Activated naive CD8-positive, alpha-beta T cell treated with anti-CD3 and anti-CD28 coated beads, Interleukin-2, amount 50 U/mL, for 16 hours (primary cell): ENCODE results near the gene DHRSX.
"Not testable (repeated sequence)": the region's sequence is repeated elsewhere in the genome, so short reads cannot be mapped to it uniquely, and the experiment has no call there.

Source experiments
- DNase-seq: peaks from one replicate; pipeline ENCODE4 v3.0.0-alpha.2; 2020; ENCODE audit warnings: low read depth, low spot score

The DHRSX gene

GRCh38 chrX:2265658-2266444, 234.9 kb downstream of the DHRSX start:
- not testable (repeated sequence) for DNase-seq

DNA sequence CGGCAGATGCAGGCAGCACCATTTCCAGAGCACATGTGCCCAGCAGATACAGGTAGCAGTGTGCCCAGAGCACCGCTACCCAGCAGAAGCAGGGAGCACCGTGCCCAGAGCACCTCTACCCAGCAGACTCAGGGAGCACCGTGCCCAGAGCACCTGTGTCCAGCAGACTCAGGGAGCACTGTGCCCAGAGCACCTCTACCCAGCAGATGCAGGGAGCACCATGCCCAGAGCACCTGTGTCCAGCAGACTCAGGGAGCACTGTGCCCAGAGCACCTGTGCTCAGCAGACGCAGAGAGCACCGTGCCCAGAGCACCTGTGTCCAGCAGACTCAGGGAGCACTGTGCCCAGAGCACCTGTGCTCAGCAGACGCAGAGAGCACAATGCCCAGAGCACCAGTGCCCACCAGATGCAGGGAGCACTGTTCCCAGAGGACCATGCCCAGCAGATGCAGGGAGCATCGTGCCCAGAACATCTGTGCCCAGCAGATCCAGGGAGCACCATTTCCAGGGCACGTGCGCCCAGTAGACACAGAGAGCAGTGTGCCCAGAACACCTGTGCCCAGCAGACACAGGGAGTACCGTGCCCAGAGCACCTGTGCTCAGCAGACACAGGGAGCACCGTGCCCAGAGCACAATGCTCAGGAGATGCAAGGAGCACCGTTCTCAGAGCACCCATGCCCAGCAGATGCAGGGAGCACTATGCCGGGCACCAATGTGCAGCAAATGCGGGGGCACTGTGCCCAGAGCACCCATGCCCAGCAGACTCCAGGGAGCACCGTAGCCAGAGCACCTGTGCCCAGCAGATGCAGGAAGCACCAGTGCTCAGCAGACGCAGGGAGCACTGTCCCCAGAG, 236.4 kb downstream of the DHRSX start:
- no peak for DNase-seq

GRCh38 chrX:2263203-2263602, 237.6 kb downstream of the DHRSX start:
- DNase-seq = no peak

DNA sequence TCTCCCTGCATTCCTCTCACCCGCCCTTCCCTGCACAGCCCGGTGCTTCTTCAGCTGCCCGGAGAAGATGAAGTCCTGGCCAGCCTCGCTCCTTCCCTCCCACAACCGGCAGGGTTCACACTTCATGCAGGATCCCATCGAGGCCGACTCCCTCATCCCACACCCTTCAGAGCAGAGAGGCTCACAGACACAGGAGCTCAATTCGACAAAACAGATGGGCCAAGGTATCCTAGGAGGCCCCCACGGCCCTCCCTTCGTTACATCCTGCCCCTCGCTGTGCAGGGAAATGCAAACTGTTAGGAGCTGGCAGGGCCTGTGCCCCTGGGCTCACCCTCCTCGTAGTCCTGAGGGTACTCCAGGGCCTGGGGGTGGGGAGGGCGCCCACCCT, 238.1 kb downstream of the DHRSX start:
- no peak for DNase-seq

GRCh38 chrX:2261831-2262667, 238.7 kb downstream of the DHRSX start:
- DNase-seq = no peak

DNA sequence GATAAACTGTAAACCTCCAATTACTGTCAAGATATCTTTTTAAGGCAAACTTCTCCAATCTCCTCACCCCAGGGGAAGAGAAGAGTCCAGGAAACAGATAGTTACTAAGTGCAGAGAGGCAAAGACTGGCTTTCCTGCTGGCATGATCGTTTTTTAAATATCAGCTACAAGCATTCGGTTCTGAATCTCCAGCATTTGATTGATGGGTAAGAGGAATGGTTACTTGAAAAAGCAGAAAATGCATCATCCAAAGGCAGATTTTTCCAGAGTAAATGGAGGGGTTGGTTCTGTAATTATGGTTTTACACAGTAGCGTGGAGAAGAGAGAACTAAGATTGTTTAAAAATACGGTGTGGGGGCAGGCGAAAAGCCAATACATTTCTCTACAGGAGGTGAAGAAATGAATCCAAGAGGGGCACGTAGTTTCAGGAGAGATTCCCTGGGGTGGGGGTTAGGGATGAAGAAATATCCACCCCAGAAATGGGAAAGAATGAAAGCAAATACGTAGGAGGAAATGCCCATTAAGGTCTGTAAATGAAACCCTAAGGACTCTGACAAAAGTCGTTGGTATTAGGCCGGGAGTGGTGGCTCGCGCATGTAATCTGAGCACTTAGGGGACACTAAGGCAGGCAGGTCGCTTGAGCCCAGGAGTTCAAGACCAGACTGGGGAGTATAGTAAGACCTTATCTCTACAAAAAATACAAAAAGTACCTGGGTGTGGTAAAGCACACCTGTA, 248.3 kb downstream of the DHRSX start:
- DNase-seq = no peak

DNA sequence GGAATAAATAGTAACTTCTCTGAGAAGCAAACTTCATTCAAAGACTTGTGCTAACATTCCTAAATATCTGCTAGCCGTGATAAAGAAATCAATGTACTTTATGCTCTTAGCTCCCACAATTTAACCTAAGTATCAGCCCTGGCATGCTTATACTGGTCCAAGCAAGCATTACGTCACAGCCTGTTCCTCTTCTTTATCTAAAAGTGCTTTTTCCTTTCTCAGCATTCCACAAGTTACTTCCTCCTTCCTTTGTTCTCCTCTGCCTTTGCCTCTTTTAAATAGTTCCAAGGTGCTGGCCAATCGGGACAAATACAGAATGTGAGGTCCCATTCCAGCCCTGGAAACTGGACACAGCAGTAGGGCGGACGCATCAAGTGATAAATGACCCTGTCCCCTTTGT, 249.6 kb downstream of the DHRSX start:
- no peak for DNase-seq

- no peak for DNase-seq
Measured at GRCh38 chrX:2243913-2244460, 256.8 kb downstream of the DHRSX start.

DNA sequence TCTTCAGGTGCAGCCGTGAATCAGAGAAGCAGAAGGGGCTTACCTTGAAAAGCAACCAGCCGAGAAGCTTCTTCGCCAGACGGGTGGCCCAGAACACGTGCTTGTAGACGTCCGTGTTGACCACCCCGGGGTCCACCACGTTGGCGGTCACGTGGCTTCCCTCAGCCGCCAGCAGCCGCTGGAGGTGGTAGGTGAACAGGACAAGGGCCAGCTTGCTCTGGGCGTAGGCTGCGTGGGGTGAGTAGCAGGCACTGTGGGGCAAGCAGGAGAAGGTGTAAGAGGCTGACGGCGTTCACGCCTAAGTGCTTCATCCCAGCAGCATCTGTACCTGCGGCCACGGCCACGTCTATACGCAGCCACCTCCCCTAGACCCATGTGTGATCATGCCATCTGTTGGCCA, 257.8 kb downstream of the DHRSX start:
- no peak for DNase-seq

- DNase-seq = no peak
Measured at GRCh38 chrX:2242326-2242725, 258.4 kb downstream of the DHRSX start.

- not testable (repeated sequence) for DNase-seq
Measured at GRCh38 chrX:2241496-2241895, 259.3 kb downstream of the DHRSX start.

- DNase-seq = not testable (repeated sequence)
Measured at GRCh38 chrX:2240761-2241160, 260.0 kb downstream of the DHRSX start.

DNA sequence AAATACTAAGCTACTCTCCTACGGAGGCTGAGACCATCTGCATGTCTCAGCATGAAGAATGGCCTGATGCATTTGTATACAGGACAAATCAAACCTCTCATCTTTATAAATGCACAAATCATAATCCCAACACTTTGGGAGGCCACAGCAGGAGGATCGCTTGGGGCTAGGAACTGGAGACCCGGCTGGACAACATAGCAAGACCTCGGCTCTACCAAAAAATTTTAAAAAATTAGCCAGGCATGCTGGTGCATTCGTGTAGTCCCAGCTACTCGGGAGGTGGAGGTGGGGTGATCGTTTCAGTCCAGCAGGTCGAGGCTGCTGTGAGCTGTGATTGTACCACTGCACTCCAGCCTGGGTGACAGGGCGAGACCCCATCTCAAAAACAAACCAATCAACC, 262.8 kb downstream of the DHRSX start:
- no peak for DNase-seq

DNA sequence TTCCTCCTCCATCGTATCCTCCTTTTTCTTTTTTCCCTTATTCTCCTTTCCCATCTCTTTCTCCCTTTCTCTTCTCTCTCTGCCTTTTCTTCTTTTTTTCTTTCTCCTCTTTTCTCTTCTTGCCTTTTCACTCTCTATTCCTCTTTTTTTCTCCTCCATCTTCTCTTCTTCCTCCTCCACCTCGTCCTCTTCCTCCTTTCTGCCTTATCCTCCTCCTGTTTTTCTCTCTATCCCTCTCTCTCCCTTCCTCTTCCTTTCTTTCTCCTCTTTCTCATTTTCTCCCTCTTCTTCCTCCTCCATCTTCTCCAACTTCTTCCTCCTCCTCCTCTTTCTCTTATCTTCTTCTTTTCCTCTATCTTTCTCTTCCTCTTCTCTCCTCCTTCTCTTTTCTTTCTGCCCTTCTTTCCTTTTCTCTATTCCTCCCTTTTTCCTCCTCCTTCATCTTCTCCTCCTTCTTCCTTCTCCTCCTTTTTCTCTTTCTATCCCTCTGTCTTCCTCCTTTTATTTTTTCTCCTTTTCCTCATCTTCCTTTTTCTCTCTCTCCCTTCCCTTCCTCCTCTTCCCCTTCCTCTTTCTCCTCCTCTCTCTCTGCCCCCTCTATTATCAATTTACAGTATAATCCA, 269.1 kb downstream of the DHRSX start:
- DNase-seq = no peak

DNA sequence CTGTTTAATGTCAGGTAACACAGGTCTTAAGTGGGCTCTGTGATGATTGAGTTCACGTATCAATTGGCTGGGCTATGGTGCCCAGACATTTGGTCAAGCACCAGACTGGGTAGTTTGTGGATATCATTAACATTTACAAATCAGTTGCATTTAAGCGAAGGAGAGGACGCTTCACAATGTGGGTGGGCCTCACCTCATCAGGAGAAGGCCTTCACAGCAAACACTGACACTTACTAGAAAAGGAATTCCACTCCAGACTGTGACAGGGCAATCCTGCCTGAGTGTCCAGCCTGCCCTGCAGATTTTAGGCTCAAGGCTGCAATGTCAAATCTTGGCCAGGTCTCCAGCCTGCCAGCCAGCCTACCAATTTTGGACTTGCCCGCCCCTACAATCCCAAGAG, 270.3 kb downstream of the DHRSX start:
- no peak for DNase-seq

GRCh38 chrX:2228536-2228935, 272.2 kb downstream of the DHRSX start:
- no peak for DNase-seq

DNA sequence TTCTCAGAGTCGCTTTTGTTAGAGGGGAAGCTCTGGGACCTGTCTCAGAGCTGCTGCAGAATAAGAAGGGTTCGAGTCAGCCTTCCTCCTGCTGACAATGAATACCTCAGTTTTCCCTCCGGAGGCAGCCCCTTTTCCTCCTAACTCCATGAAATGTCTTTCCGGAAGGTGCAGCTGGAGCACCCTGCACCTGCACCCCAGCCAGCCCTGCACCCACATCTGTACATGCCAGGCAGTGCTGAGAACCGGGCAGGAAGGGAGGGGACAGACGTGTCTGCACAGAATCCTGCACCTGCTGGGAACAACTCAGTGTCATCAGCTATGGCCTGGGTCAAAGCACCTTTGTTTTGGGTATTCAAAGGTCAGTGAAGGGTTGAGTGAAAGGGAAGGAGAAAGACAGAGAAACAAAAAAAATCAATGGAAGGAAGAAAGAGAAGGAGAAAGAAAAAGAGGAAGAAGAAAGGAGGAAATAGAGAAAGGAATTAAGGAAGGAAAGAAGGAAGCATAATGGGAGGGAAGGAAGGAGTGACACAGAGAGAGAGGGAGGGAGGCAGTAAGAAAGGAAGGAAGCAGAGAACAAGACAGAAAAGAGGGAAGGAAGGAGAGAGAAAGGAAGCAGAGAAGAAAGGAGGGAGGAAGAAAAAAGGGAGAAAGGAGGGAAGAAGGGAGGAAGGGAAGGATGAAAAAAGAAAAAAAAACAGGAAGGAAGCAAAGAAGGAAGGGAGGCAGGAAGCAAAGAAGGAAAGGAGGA, 273.7 kb downstream of the DHRSX start:
- no peak for DNase-seq

DNA sequence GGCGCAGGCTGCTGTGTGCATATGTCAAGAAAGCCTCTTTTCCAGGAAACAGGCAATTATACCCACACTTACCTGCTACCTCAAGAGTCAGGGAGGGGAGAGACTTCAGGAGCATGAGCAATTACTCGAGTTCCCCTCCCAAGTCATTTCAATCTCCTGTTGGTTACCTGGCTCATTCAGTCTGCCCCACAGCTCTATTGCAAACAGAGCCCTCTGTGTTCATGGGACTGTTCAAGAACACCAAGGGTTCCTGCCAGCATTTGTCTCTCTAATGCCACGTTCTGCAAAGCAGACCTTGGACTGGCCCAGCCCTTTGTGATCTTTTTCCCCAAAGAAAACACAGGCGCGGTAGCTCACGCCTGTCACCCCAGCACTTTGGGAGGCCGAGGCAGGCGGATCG, 274.6 kb downstream of the DHRSX start:
- no peak for DNase-seq

DNA sequence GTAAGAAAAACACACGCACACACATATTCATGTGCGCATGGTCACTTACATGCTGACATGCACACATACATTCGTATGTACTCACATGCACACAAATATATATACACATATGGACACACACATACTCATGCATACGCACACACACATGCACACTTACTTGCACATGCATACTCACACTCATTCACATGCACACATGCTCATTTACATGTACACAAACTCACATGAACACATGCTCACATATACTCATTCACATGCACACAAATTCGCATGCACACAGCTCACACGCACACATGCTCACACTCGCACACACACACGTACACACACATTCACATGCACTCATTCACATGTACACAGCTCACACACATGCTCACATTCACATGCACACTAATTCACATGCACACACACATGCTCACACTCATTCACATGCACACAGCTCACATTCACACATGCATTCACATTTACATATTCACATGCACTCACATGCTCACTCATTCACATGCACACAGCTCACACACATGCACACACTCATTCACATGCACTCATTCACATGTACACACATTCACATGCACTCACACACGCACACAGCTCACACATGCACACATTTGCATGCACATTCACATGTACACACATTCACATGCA, 276.1 kb downstream of the DHRSX start:
- DNase-seq = no peak
